HG03442 (cell line): ENCODE data around the gene SLC6A19.

Experiments used
- ATAC-seq: cut with Tn5 transposase; IDR thresholded peaks from one replicate; pipeline ENCODE4 v1.9.1; 2021; ENCODE audit warnings: mild to moderate bottlenecking, moderate library complexity; ENCODE audit not compliant: unreplicated experiment

Gene SLC6A19

DNA sequence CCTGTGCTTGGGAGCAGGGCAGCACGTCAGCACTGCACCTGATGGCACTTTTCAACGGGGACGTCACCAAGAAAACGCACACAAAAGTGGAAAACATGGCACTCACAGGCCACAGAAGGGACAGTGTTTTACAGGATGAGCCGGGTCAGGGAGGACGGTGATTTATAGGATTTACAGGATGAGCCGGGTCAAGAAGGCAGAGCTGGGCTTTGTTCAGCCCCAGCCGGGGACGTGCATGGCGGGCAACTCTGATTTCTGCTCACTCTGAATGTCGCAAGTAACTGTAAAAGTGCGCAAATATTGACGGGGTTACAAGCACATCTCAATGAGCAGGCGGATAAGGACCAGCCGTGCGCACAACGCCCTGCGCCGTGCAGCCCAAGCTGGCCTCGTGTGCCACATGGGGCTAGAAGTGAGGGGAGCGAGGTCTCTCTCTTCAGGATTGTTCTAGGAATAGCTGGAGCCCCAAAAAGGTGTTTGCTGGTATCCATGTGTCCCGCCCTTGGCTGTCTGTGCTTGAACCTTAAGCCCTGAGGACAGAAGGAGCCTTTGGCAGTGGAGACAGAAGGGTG lies 40.2 kb downstream of the SLC6A19 start:
- ATAC-seq = no peak

DNA sequence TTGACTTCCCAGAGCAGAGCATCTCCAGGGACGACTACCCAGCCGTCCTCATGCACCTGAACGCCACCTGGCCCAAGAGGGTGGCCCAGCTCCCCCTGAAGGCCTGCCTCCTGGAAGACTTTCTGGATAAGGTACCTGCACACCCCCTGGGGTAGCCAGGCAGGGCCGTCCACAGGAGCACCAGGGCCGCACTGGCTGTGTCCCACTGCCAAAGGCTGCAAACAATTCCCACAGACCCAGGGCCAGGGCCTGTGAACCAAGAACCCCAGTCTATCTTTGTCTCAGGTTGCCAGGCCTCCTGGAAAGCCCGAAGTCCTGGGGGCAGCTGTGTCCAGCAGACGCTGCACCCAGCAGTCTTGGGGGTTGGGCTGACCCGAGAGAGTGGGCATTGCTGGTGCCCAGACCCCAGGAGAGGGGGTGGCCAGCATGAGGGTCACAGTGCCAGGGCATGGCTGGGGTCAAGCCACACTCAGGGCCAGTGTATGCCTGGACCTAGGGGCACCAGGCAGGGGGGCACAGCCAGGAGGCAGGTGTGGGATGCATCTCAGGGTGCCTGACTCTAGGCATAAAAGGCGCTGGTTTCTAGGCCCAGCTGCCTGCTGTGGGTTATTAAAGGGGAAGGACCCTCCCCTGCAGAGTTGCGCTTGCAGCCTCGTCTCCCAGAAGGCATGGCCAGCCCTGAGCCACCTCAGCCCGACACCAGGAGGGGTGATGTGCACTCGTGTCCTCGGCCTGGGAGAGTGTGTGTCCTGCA lies 41.5 kb downstream of the SLC6A19 start:
- ATAC-seq = no peak

DNA sequence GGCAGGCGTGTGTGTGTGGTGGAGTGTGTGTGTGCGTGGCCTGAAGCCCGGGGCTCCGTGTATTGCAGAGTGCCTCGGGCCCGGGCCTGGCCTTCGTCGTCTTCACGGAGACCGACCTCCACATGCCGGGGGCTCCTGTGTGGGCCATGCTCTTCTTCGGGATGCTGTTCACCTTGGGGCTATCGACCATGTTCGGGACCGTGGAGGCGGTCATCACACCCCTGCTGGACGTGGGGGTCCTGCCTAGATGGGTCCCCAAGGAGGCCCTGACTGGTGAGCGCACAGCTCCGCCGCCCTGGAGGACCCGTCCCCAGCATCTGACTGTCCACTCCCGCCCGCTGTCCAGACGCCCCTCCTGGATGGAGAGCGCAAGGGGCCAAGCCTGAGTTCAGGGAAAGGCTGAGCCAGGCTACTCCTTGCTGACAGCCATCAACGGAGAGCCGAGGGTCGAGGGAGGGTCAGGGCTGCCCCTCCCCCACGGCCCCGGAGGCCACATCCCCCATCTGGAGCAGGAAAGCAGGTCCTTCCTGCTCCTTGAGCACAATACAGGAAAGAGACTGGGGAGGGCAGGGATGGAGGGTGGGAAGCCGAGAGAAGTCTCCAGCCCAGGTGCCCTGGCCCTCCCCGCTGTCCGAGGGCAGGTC lies 42.2 kb downstream of the SLC6A19 start:
- ATAC-seq = no peak

DNA sequence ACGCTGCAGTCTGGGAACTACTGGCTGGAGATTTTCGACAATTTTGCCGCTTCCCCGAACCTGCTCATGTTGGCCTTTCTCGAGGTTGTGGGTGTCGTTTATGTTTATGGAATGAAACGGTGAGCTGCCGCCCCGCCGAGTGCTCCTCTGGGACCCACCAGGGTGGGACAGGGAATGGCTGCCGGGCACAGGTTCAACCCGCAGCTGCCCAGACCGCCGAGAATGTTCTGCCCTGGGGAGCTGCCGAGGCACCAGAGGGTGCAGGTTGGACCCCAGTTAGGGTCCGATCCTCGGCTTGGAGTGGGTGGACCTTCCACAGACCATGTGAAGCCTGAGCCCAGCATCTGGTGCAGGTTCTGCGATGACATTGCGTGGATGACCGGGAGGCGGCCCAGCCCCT lies 42.9 kb downstream of the SLC6A19 start:
- ATAC-seq = no peak

DNA sequence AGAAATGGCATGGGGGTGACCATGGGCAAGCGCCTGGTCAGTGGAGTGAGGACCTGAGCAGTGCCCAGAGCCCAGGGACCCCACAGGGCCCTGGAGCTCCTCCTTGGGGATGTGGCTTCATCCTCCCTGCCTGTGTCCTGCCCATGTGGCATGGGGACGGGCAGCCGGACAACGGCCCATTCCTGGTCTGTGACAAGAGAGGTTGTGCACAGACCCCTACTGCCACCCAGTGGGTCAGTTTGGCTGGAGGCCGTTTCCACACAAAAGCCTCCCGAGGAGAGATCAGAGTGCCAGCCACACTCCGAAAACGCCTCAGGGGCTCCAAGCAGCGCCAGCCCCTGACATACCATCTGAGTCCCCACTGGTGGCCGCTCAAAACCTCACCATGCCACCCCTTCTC lies 43.6 kb downstream of the SLC6A19 start:
- no peak for ATAC-seq

DNA sequence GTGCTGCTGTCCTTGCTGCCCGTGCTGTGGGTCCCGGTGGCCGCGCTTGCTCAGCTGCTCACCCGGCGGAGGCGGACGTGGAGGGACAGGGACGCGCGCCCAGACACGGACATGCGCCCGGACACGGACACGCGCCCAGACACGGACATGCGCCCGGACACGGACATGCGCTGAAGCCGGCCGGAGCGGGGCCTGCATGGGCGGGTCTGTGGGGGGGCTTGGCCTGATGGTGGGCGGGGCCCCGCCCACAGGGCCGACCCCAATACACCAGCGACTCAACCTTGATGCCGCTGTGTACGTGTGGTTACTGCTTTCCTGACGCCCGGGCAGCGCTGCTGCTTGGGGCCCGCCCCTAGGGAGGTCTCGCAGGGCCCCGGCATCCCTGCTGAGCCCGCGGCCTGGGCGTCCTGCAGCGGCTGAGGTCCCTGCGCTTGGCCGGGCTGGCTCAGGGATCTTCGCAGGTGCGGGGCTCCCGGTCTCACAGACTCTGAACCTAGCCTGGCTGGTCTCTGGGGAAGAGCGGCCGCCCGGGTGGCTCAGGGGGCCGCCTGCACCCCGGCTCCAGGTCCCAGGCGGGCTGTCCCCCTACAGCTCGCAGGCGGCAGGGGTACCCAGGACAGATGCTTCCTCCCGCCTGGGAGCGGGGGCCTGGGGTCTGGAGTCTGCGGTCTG lies 44.6 kb downstream of the SLC6A19 start:
- ATAC-seq = no peak

DNA sequence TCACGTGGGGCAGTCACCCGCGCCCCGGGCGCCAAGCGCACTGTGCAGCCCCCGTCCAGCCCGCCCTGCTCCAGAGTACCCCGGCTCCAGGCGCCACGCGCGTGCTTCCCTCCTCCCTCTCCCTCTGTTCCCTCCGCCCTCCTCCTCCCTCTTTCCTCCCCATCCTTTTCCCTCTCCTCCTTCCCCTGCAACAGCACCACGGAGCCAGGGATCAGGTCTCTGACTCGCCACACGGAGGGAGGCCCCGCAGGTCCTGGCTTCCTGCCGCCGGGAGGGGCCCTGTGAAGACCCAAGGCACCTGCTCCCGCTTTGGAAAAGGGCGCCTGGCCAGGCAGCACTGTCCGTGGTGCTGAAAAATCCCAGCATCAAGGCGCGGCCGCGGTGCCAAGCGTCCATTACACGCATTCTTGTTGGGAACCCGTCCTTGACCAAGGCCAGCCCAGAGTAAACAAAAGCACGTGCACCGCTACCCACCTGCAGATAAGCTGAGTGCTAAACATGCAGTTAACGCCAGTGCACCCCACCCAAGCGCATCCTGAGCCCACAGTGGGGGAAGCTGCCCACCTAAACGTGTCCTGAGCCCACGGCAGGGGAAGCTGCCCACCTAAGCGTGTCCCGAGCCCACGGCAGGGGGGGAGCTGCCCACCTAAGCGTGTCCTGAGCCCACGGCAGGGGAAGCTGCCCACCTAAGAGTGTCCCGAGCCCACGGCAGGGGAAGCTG lies 45.5 kb downstream of the SLC6A19 start:
- ATAC-seq = no peak

DNA sequence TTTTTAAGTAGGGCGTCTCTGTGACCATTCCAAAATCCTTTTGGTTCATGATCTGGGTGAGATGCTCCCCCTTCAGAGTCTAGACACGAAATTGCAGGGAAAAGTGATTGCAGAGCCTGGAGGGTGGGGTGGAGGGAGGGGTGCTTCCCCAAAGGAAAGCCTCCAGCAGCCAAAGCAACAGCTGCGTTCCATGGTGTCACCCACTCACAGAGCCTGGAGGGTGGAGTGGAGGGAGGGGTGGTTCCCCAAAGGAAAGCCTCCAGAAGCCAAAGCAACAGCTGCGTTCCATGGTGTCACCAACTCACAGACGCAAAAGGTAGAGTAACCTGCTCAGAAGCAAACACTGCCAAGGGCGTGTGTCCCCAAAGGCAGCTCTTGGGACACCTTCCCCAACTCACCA lies 46.4 kb downstream of the SLC6A19 start:
- no peak for ATAC-seq

DNA sequence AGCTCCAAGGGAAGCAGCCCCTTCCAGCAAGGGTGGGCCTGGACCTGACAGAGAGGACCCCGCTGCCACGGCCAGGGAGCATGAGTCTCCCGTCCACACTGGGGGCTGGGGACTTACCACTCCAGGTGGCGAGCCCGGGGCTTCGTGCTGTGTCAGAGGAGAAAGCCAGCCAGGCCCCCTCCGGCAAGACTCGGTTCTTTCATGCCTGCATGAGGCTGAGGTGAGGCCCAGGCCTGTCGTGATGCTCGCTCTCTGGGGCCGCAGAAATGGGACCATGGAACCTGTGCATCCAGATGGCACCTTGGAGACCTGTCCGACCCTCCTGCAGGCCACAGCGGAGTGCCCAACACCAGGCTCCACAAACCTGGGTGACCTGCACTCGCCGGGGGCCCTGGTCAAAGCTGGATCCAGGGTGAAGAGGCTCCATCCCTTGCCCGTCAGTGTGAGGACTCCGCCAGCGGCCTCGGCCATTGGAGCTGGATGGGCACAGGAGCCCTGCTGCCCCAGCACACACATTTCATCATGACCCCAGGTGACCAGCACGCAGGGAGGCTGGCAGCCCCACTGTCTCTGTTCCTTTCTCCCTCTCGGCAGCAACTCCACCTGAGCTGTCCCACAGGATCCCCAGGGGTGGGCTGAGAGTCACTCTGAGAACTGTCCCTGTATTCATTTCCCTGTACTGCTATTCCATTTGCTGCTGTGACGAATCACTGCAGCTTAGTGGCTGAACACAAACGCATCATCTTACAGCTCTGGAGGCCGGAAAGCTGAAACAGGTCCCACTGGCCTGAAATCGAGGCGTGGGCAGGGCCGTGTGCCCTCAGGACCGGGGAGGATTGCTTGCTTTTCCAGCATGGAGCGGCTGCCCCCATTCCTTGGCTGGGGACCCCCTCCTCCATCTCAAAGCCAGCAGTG lies 48.2 kb downstream of the SLC6A19 start:
- no peak for ATAC-seq

DNA sequence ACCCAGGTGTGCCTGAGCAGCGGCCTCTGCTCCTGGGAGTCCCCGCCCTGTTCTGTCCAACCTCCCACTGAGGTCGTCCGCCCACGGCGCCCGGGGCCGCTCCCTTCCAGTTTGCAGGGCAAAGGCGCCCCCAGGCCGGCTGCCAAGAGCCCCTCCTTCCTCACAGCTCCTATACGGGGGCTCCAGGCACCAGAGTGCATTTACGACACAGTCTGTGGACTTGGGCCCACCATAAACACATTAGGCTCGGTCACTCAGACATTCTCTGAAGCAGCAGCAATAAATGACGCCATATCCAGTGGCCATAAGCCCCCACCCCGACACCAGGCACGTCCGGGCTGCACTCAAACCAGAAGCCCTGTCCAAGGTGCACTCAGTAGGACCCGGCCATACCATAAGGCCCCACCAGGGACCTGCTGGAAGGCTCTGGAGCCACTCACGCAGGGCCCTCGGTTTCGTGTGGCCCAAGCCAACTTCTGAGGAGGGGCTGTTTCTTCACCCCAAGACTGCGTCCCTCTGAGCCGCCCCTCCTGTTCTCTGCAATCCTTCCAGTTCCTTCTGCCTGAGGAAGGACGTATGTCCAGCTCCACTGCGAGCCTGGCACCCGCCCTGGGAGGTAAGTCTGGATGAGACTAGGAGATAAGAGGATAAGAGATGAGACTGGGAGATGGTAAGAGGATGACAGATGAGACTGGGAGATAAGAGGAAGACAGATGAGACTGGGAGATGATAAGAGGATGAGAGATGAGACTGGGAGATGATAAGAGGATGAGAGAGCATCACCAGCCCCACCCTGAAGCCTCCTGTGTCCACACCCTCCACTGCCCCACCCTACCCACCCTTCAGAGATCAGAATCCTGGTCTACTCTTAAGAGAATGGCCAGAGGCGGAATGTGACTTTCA lies 50.5 kb downstream of the SLC6A19 start:
- no peak for ATAC-seq

DNA sequence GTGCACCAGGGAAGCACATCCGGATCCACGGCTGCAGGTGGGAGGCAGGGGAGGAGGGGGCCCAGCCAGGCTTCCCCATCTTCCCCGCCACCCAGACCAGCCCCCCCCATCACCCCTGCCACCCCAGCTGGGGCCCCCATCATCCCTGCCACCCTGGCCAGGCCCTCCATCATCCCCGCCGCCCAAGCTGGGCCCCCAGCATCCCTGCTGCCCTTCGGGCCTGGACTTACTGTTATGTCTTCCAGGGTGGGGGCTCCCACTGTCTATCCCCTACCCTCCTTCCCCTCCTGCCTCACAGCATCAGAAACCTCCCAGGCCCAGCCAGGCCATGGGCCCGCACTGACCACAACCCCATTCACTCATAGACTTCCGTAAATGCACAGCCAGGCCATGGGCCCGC lies 51.3 kb downstream of the SLC6A19 start:
- no peak for ATAC-seq

DNA sequence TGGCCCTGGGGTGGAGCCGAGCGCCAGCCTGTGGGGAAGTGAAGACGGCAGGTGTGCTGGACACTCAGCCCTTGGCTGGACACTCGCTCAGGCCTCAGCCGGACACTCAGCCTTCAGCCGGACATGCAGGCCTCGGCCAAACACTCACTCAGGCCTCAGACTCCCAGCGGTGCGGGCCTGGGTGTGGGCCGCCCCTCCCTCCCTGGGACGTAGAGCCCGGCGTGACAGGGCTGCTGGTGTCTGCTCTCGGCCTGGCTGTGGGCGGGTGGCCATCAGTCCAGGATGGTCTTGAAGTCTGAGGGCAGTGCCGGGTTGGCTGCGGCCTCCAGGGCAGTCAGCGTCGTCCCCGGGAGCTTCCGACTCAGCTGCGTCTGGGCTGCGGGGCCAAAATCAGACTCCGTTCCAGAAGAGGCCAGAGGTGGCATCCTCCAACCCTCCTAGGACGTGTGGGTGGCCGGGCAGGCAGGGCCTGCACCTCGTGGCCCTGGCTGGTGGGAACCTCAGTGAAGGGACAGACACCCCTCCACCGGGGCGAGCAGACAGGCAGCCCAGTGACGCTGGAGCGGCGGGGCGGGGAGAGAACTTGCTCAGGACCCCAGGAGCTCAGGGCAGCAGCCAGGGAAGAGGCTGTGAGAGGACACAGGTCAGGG lies 52.2 kb downstream of the SLC6A19 start:
- ATAC-seq = no peak

DNA sequence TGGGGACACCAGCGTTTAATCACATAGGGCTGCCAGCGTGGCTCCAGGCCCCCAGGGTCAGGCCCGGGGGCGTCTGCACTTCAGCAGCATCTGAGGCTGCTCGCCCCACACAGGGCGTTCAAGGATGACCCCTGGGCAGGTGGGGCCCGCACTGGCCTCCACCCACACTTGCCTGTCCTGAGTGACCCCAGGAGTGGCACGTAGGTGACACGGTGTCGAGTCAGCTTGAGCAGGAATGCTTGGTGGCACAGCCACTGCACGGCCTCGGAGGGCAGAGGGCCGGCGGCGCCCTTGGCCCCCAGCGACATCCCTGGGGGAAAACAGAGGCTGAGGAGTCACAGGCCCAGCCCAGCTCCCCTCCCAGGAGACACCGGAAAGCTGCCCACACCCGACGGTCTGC lies 52.8 kb downstream of the SLC6A19 start:
- ATAC-seq = no peak

DNA sequence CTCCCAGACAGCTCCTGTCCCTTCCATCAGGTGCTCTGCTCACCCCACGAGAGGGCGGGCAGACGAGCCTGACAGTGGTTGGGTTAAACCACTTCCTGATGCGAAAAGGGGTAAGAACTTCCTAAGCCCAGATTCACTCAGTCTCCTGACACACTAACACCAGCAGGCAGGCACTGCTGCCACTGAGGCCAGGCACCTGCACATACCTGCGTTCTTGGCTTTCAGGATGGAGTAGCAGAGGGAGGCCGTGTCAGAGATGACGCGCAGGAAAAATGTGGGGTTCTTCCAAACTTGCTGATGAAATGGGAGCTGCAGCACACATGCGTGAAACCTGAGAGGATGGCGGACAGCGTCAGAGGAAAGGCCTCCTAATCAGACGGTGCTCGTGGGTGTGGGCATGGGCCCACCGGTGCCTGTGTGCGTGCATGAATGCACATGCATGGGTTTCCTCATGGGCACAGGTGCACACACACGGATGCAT lies 53.7 kb downstream of the SLC6A19 start:
- no peak for ATAC-seq

DNA sequence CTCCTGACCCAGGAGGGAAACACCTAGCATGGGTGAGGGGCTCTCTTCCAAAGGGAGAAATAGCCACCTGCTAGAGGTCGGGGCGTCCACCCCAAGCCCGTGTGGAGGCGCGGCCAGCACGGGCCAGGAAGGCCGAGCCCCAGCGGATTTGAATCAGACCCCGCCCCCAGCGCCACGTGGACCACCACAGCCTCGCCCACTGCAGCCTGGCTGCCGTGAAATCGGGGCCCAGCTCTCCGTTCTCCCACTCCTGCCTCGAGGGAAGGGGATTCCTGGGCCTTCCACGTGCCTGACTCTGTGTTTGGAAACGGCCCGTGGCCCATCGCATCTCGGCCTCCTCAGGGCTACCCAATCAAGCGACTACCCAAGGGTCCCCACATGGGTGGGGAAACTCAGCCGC lies 55.4 kb downstream of the SLC6A19 start:
- no peak for ATAC-seq

DNA sequence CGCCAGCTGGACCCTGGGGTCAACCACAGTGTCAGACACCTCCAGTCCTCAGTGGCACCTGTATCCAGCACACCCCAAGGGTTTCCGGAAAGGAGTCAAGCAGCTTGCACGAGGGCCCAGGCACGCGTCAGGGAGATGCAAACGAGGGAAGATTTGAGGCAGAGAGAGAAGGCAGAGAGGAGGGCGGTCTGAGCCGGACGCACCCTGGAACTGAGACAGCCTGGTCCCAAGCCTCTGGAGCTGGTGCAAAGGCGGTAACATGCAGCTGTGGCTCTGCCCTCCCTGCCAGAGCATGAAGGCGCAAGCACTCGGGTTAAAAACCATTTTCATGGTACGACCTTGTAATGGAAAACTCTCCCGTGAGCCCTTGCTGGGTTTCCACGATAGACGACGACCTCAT lies 56.0 kb downstream of the SLC6A19 start:
- no peak for ATAC-seq

DNA sequence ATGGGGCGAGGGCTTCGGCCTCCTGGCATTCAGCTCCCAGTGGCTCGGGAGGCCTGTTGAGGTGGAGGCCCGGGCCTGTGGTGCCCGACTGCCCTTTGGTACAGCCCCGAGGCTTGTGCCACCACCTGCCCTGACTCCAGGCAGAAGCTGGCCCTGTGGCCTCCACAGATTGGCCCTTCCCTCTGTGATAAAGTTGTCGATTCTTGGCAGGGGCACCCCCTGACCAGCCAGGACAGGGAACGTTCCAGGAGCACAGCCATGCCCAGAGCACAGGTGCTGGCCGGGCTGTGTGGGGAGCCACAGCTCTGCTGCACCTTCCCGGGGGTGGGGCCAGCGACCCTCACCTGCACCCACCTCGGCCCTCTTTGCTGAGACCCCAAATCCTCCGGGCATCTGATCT lies 56.4 kb downstream of the SLC6A19 start:
- no peak for ATAC-seq

DNA sequence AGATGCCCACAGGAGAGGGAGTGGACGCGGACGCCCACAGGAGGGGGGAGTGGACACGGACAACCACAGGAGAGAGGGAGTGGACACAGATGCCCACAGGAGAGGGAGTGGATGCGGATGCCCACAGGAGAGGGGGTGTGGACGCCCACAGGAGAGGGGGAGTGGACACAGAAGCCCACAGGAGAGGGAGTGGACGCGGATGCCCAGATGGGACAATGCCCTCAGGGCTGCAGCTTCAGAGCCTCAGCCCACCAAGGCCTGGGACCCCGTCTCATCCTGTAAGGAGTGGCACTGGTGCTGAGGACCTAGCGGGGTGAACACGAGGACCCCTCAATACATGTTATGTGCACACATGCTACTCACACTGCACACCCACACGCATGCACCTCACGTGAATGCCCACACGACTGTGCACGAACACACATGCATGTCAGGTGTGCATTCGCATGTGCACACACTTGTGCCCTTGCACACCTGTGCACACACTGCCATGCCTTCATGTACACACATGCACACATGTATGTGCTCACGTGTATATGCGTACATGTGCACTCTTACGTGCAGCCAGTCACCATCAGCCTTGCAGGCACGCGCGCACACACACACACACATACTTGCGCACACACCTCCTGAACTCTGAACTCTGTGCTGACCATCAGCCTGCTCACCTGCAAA lies 58.5 kb downstream of the SLC6A19 start:
- ATAC-seq = no peak
